H1 (cell line): Measurements from ENCODE around the gene SMARCD1. TPM values are rescaled to one million over a fixed set of nuclear protein-coding genes. Genes with fewer than 3 reads are reported as not detected.

Experiments
- CTCF ChIA-PET: fragments of 300-600 bp; sonication (Branson Sonifier 250); formaldehyde crosslinking; loops from one replicate; lab custom pipeline; 2021; ENCODE audit not compliant: partially characterized antibody; lab: Charles Lee
- POLR2A ChIA-PET: fragments of 300-600 bp; sonication (Branson Sonifier 250); formaldehyde crosslinking; loops from one replicate; lab custom pipeline; 2021; ENCODE audit warnings: inconsistent platforms; ENCODE audit not compliant: partially characterized antibody; lab: Charles Lee
- DNase-seq, 2 experiments: peaks; one replicate each; pipeline versions ENCODE4 v3.0.0 to v3.0.0-alpha.2; 2010 to 2022; ENCODE audit warnings: low spot score in 2 of 2, low read depth in 1 of 2, mixed read lengths in 1 of 2
- FAIRE-seq: peaks from 2 replicates; lab custom pipeline; 2011; peaks lifted over from hg19 to GRCh38; lab: Jason Lieb, UNC
- H2AFZ ChIP-seq: 2 replicates; pipeline ENCODE4 v1.8.1; 2012; ENCODE audit warnings: low read length, inconsistent platforms
- H2AK5ac ChIP-seq: 2 replicates; pipeline ENCODE4 v1.6.1; 2013; ENCODE audit warnings: low read depth, low read length
- H2BK120ac ChIP-seq: replicated peaks from 2 replicates; pipeline ENCODE3; 2013; ENCODE audit warnings: low read depth, low read length, inconsistent platforms
- H2BK12ac ChIP-seq: 2 replicates; pipeline ENCODE4 v1.6.1; 2013; ENCODE audit warnings: low read depth, low read length
- H2BK15ac ChIP-seq: 2 replicates; pipeline ENCODE4 v1.6.1; 2013; ENCODE audit warnings: low read length
- H2BK20ac ChIP-seq: 2 replicates; pipeline ENCODE4 v1.6.1; 2013; ENCODE audit warnings: low read length
- H2BK5ac ChIP-seq: 2 replicates; pipeline ENCODE4 v1.6.1; 2013; ENCODE audit warnings: low read depth, low read length
- H3K14ac ChIP-seq: 2 replicates; pipeline ENCODE4 v1.6.1; 2013; ENCODE audit warnings: inconsistent platforms; ENCODE audit not compliant: insufficient read length
- H3K18ac ChIP-seq: 2 replicates; pipeline ENCODE4 v1.6.1; 2013; ENCODE audit warnings: low read length; ENCODE audit errors: extremely low read depth
- H3K23ac ChIP-seq: 2 replicates; pipeline ENCODE4 v1.6.1; 2013; ENCODE audit warnings: inconsistent platforms; ENCODE audit not compliant: insufficient read length
- H3K23me2 ChIP-seq: 2 replicates; pipeline ENCODE4 v1.6.1; 2013; ENCODE audit warnings: low read depth, low read length
- H3K27ac ChIP-seq: 2 replicates; pipeline ENCODE4 v1.6.1; 2011; ENCODE audit warnings: low read depth, low read length, inconsistent platforms
- H3K27me3 ChIP-seq, 4 experiments: replicated peaks in 1 of 4; 1 replicate in 1 of 4; 2 replicates in 3 of 4; pipeline versions ENCODE4 v1.6.1 to v1.8.1; 2011 to 2013; ENCODE audit warnings: low read length in 3 of 4, mild to moderate bottlenecking in 3 of 4, inconsistent platforms in 2 of 4, mixed read lengths in 2 of 4, moderate library complexity in 1 of 4; ENCODE audit not compliant: control insufficient read depth in 3 of 4, insufficient read depth in 3 of 4; ENCODE audit errors: extremely low read depth in 1 of 4
- H3K36me3 ChIP-seq, 4 experiments: 2 replicates each; pipeline versions ENCODE4 v1.6.1 to v1.8.1; 2011 to 2013; ENCODE audit warnings: mild to moderate bottlenecking in 4 of 4, low read length in 3 of 4, moderate library complexity in 2 of 4, control low read depth in 1 of 4, inconsistent platforms in 1 of 4; ENCODE audit not compliant: insufficient read depth in 4 of 4, control insufficient read depth in 2 of 4
- H3K4ac ChIP-seq: replicated peaks from 2 replicates; pipeline ENCODE3; 2013; ENCODE audit warnings: low read length, low read depth, mixed read lengths, inconsistent platforms; ENCODE audit not compliant: insufficient read length
- H3K4me1 ChIP-seq, 4 experiments: replicated peaks in 1 of 4; 1 replicate in 1 of 4; 2 replicates in 3 of 4; pipeline versions ENCODE4 v1.6.1 to v1.8.1; 2011 to 2013; ENCODE audit warnings: low read length in 3 of 4, inconsistent platforms in 2 of 4, mixed read lengths in 1 of 4; ENCODE audit not compliant: insufficient read depth in 4 of 4, control insufficient read depth in 3 of 4
- H3K4me2 ChIP-seq, 2 experiments: 2 replicates each; pipeline versions ENCODE4 v1.6.1 to v1.8.1; 2011 to 2013; ENCODE audit warnings: low read depth in 2 of 2, low read length in 2 of 2, control low read depth in 1 of 2, inconsistent platforms in 1 of 2, mild to moderate bottlenecking in 1 of 2; ENCODE audit not compliant: insufficient read depth in 1 of 2
- H3K4me3 ChIP-seq, 4 experiments: fragments of 200-600, 300-600 bp in 1 of 4; sonication (generic), shearing (Covaris generic), sonication (Bioruptor Twin) in 1 of 4; 2 replicates each; pipeline versions ENCODE4 v1.5.1 to v1.8.1; 2011 to 2016; ENCODE audit warnings: low read length in 4 of 4, low read depth in 3 of 4, control low read depth in 2 of 4, inconsistent platforms in 2 of 4, mild to moderate bottlenecking in 2 of 4, mixed read lengths in 1 of 4, moderate library complexity in 1 of 4; ENCODE audit not compliant: insufficient read depth in 2 of 4; ENCODE audit errors: extremely low read depth in 1 of 4
- H3K56ac ChIP-seq: replicated peaks from 2 replicates; pipeline ENCODE3; 2013; ENCODE audit warnings: low read depth, mild to moderate bottlenecking, mixed read lengths, low read length, inconsistent platforms; ENCODE audit not compliant: insufficient read length
- H3K79me1 ChIP-seq: 2 replicates; pipeline ENCODE4 v1.6.1; 2013; ENCODE audit warnings: low read depth, low read length, control low read depth
- H3K79me2 ChIP-seq, 2 experiments: 2 replicates each; pipeline versions ENCODE4 v1.6.1 to v1.8.1; 2012 to 2013; ENCODE audit warnings: low read length in 2 of 2, mild to moderate bottlenecking in 2 of 2, inconsistent platforms in 1 of 2; ENCODE audit not compliant: insufficient read depth in 2 of 2, control insufficient read depth in 1 of 2
- H3K9ac ChIP-seq, 4 experiments: replicated peaks in 1 of 4; 1 replicate in 1 of 4; 2 replicates in 3 of 4; pipeline versions ENCODE4 v1.6.1 to v1.8.1; 2011 to 2013; ENCODE audit warnings: low read depth in 3 of 4, low read length in 3 of 4, control low read depth in 2 of 4, mild to moderate bottlenecking in 2 of 4, moderate library complexity in 2 of 4, inconsistent platforms in 1 of 4; ENCODE audit errors: extremely low read depth in 1 of 4
- H3K9me3 ChIP-seq, 2 experiments: 2 replicates each; pipeline versions ENCODE4 v1.6.1 to v1.8.1; 2012 to 2013; ENCODE audit warnings: mild to moderate bottlenecking in 2 of 2, moderate library complexity in 2 of 2, control low read depth in 1 of 2, inconsistent platforms in 1 of 2, low read depth in 1 of 2, low read length in 1 of 2, mixed read lengths in 1 of 2; ENCODE audit not compliant: insufficient read depth in 2 of 2
- H4K20me1 ChIP-seq, 2 experiments: replicated peaks in 1 of 2; 2 replicates each; pipeline versions ENCODE3 to v1.8.1; 2011 to 2013; ENCODE audit warnings: inconsistent platforms in 2 of 2, low read length in 2 of 2, mild to moderate bottlenecking in 1 of 2; ENCODE audit not compliant: insufficient read depth in 2 of 2, control insufficient read depth in 1 of 2
- H4K5ac ChIP-seq: 2 replicates; pipeline ENCODE4 v1.6.1; 2013; ENCODE audit warnings: low read length, low read depth, mixed read lengths, inconsistent platforms; ENCODE audit not compliant: insufficient read length
- H4K8ac ChIP-seq: 2 replicates; pipeline ENCODE4 v1.8.0; 2013; ENCODE audit warnings: mild to moderate bottlenecking, moderate library complexity, low read length, inconsistent platforms; ENCODE audit not compliant: insufficient read depth; ENCODE audit errors: extremely low read depth
- H4K91ac ChIP-seq: replicated peaks from 2 replicates; pipeline ENCODE3; 2013; ENCODE audit warnings: low read length, mixed read lengths, inconsistent platforms; ENCODE audit not compliant: insufficient read length
- GABPA ChIP-seq: IDR thresholded peaks from 2 replicates; pipeline ENCODE4 v1.6.1; 2011; ENCODE audit warnings: mild to moderate bottlenecking, low read length, moderate library complexity, borderline replicate concordance; ENCODE audit not compliant: insufficient read depth
- HDAC2 ChIP-seq, 2 experiments: fragments of 300-600 bp in 1 of 2; sonication (generic) in 1 of 2; IDR thresholded peaks; 2 replicates each; pipeline ENCODE4 v1.6.1; 2011 to 2012; ENCODE audit warnings: low read depth in 2 of 2, low read length in 2 of 2, mild to moderate bottlenecking in 2 of 2, moderate library complexity in 2 of 2, borderline replicate concordance in 1 of 2, inconsistent platforms in 1 of 2
- HDAC6 ChIP-seq: IDR thresholded peaks from one replicate; pipeline ENCODE4 v1.7.1; 2012; ENCODE audit warnings: low read depth, mild to moderate bottlenecking, inconsistent platforms, low read length, moderate library complexity
- NANOG ChIP-seq: IDR thresholded peaks from 2 replicates; pipeline ENCODE4 v1.6.1; 2011; ENCODE audit warnings: low read length, low read depth, mild to moderate bottlenecking, inconsistent platforms; ENCODE audit not compliant: insufficient read depth, poor library complexity, severe bottlenecking
- RFX5 ChIP-seq: IDR thresholded peaks from 2 replicates; pipeline ENCODE4 v1.6.1; 2011; ENCODE audit warnings: low read depth, low read length, improper control_type of control experiment, borderline replicate concordance
- SIN3A ChIP-seq, 2 experiments: IDR thresholded peaks in 1 of 2; conservative IDR thresholded peaks in 1 of 2; 2 replicates each; pipeline ENCODE4 v1.6.1; 2011 to 2012; ENCODE audit warnings: low read length in 2 of 2, improper control_type of control experiment in 1 of 2, low read depth in 1 of 2, mild to moderate bottlenecking in 1 of 2
- SP2 ChIP-seq: IDR thresholded peaks from 2 replicates; pipeline ENCODE4 v1.6.1; 2012; ENCODE audit warnings: mild to moderate bottlenecking, low read length, inconsistent platforms
- TEAD4 ChIP-seq: IDR thresholded peaks from 2 replicates; pipeline ENCODE4 v1.6.1; 2012; ENCODE audit warnings: low read depth, low read length, inconsistent platforms, mixed read lengths
- WGBS, 2 experiments: shearing (Covaris generic) in 1 of 2; methylation state at CpG; one replicate each; pipeline versions ENCODE4 v1.1.6 to v1.1.7; 2013 to 2015; ENCODE audit warnings: low lambda C conversion rate in 2 of 2, mixed read lengths in 2 of 2, inconsistent platforms in 1 of 2, low coverage in 1 of 2, missing lambda C conversion rate in 1 of 2; ENCODE audit not compliant: insufficient replicate concordance in 2 of 2, insufficient coverage in 1 of 2, insufficient read length in 1 of 2; ENCODE audit errors: extremely low coverage in 1 of 2, missing lambda C conversion rate in 1 of 2; 5-methylcytosine and 5-hydroxymethylcytosine counted together
- polyA plus RNA-seq, 7 experiments: library from polyadenylated mRNA; depleted of rRNA in 3 of 7; stranded (reverse) in 5 of 7; unstranded in 2 of 7; fragments of >200 nt in 5 of 7; fragments of 200-250 nt in 2 of 7; gene quantifications; 1 replicate in 5 of 7; 2 replicates in 1 of 7; 4 replicates in 1 of 7; pipeline versions ENCODE4 v1.2.1 to v1.2.3, GENCODE V29; 2011 to 2013; ENCODE audit warnings: missing spikeins in 2 of 7, mixed read lengths in 2 of 7
- total RNA-seq: library from RNA; stranded (reverse); fragmentation: NEBNext Ultra II Directional; extraction: Animal tissue kit (Norgen Biotek cat#: 25700); gene quantifications from 2 replicates; pipeline ENCODE4 v1.2.1, GENCODE V29; 2021
- TF ChIP-seq, protein P1 (sequence below), 3 experiments: IDR thresholded peaks; 1 replicate in 2 of 3; 2 replicates in 1 of 3; pipeline versions ENCODE4 v1.5.1 to v1.6.1; 2011; ENCODE audit warnings: low read length in 3 of 3, mild to moderate bottlenecking in 3 of 3, inconsistent platforms in 2 of 3, low read depth in 1 of 3, moderate library complexity in 1 of 3; ENCODE audit not compliant: insufficient read depth in 1 of 3; ENCODE audit errors: control extremely low read depth in 1 of 3

Gene SMARCD1
- total and polyA plus RNA-seq, 2 of the 8 experiments (the other 6 are each of a cell fraction or from before 2014, with no cell fraction given): 128 to 130 TPM

DNA sequence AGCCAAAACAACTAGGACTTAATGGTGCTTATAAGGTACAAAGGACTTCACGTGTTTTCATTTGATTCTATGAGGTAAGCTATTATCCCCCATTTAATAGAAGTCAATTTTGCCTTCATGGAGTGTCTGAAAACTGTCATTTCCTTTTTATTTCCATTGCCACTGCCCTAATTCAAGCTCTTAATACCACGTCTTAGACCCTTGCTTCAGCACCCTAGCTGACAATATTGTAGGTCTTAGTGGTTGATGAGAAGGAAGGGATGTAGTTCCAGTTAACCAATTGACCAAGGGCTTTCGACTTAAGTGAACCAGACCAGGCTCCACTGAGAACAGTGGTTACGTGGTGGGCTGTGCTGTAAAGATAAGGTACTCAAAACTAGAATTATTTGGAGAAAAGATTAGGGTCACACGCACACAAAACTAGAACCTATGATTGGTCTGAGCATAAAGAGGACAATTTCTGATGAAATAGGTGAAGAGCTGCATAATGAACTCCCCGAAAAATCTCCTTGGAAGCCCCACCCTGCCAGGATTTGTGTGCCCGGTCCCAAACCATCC is 37.4 kb upstream of the SMARCD1 start:
- no peaks in the 10 kb centered on the region for H4K20me1 ChIP-seq
- no peak overlapping the region for H2BK12ac ChIP-seq
- H3K4me1 ChIP-seq: peaks cover 4 to 8% (median 6%) of the 10 kb centered on the region in 4 experiments; a peak in 6 of 7 replicates
- no peak overlapping the region for H3K4me3 ChIP-seq
- no peak overlapping the region for H3K14ac ChIP-seq
- 86% methylated on average over 7 of the region's 7 CpGs; no CpG with 5 or more reads in 1 of the 2 experiments for WGBS, 2 experiments
- H3K23me2 ChIP-seq: peaks cover 8% of the 10 kb centered on the region; the same call in 1 of the 2 replicates
- FAIRE-seq (no peak), DNase-seq (no peak)
- no peak overlapping the region for H4K91ac ChIP-seq
- no peak overlapping the region for H3K27ac ChIP-seq
- H2BK5ac ChIP-seq: no peak overlapping the region
- H3K36me3 ChIP-seq: no peaks in the 10 kb centered on the region
- no peaks in the 10 kb centered on the region for H3K79me2 ChIP-seq
- H3K18ac ChIP-seq: no peak overlapping the region
- no peak overlapping the region for H2BK20ac ChIP-seq
- no peak overlapping the region for H3K9ac ChIP-seq
- no peaks in the 10 kb centered on the region for H3K79me1 ChIP-seq
- no peaks in the 10 kb centered on the region for H3K9me3 ChIP-seq
- no peak overlapping the region for H3K4me2 ChIP-seq
- H4K8ac ChIP-seq: no peak overlapping the region
- H2AK5ac ChIP-seq: no peak overlapping the region
- H3K4ac ChIP-seq: no peak overlapping the region
- CTCF ChIA-PET: interaction anchor here (0.6 to 10.7 kb wide), 6 partner anchors 9 to 133 kb away, joined by 3 to 257 read pairs (median 4); no protein-coding TSS in a partner anchor
- H2BK120ac ChIP-seq: no peak overlapping the region
- no peak overlapping the region for H2AFZ ChIP-seq
- H3K23ac ChIP-seq: no peak overlapping the region
- no peak overlapping the region for H4K5ac ChIP-seq
- H3K56ac ChIP-seq: no peak overlapping the region
- peaks cover 11 to 36% (median 26%) of the 10 kb centered on the region in 4 experiments for H3K27me3 ChIP-seq
- H2BK15ac ChIP-seq: no peak overlapping the region
- POLR2A ChIA-PET: interaction anchor here (0.7 to 1.5 kb wide), 2 partner anchors 9 to 51 kb away, joined by 3 to 5 read pairs; no protein-coding TSS in a partner anchor
- no peak for TF ChIP-seq SIN3A (conservative IDR thresholded peaks at IDR 0.05 in 1 of 2, IDR thresholded peaks at IDR 0.05 in 1 of 2; ENCODE audit: low read depth in 1 of 2, low read length in 2 of 2)
- TF ChIP-seq, protein P1, sequence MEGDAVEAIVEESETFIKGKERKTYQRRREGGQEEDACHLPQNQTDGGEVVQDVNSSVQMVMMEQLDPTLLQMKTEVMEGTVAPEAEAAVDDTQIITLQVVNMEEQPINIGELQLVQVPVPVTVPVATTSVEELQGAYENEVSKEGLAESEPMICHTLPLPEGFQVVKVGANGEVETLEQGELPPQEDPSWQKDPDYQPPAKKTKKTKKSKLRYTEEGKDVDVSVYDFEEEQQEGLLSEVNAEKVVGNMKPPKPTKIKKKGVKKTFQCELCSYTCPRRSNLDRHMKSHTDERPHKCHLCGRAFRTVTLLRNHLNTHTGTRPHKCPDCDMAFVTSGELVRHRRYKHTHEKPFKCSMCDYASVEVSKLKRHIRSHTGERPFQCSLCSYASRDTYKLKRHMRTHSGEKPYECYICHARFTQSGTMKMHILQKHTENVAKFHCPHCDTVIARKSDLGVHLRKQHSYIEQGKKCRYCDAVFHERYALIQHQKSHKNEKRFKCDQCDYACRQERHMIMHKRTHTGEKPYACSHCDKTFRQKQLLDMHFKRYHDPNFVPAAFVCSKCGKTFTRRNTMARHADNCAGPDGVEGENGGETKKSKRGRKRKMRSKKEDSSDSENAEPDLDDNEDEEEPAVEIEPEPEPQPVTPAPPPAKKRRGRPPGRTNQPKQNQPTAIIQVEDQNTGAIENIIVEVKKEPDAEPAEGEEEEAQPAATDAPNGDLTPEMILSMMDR (IDR thresholded peaks at IDR 0.05; ENCODE audit: control extremely low read depth in 1 of 3, insufficient read depth in 1 of 3, low read depth in 1 of 3, low read length in 3 of 3): no peak
- TF ChIP-seq SP2: no peak
- no peak for TF ChIP-seq HDAC6
- TF ChIP-seq TEAD4: no peak
- TF ChIP-seq HDAC2 (IDR thresholded peaks at IDR 0.05; ENCODE audit: borderline replicate concordance in 1 of 2, low read depth in 2 of 2, low read length in 2 of 2): no peak
- TF ChIP-seq GABPA: no peak
- no peak for TF ChIP-seq NANOG
- TF ChIP-seq RFX5: no peak
